HG02884 (cell line): Measurements from ENCODE around the gene AATF.

Experiments
- ATAC-seq: cut with Tn5 transposase; IDR thresholded peaks from one replicate; pipeline ENCODE4 v1.9.1; 2021; ENCODE audit warnings: mild to moderate bottlenecking, moderate library complexity; ENCODE audit not compliant: unreplicated experiment

AATF gene

GRCh38 chr17:36930583-36930900, 18.2 kb upstream of the AATF start:
- ATAC-seq = no peak

GRCh38 chr17:36931096-36931696, 17.6 kb upstream of the AATF start:
- no peak for ATAC-seq

GRCh38 chr17:36931697-36932382, 16.9 kb upstream of the AATF start:
- no peak for ATAC-seq

GRCh38 chr17:36932383-36932693, 16.4 kb upstream of the AATF start:
- ATAC-seq = no peak

- no peak for ATAC-seq
These were observed 15.9 kb upstream of the AATF start for GRCh38 chr17:36932694-36933511.

GRCh38 chr17:36933512-36934143, 15.1 kb upstream of the AATF start:
- ATAC-seq = no peak

- ATAC-seq = no peak
These were observed 14.5 kb upstream of the AATF start for GRCh38 chr17:36934144-36934691.

- no peak for ATAC-seq
These were observed 13.8 kb upstream of the AATF start for GRCh38 chr17:36934692-36935630.

GRCh38 chr17:36935671-36936454, 12.9 kb upstream of the AATF start:
- no peak for ATAC-seq

GRCh38 chr17:36936455-36937000, 12.2 kb upstream of the AATF start:
- ATAC-seq = no peak

- no peak for ATAC-seq
These were observed 11.5 kb upstream of the AATF start, which contains the start of gene LHX1 for GRCh38 chr17:36937001-36937958. Gene LHX1, plus strand, starts transcription at chr17:36937475. Its CDS starts 723 bp downstream, at chr17:36938198.

- no peak for ATAC-seq
These were observed 10.7 kb upstream of the AATF start for GRCh38 chr17:36937959-36938565.

GRCh38 chr17:36938566-36939051, 10.1 kb upstream of the AATF start:
- no peak for ATAC-seq

GRCh38 chr17:36939052-36939801, 9.5 kb upstream of the AATF start:
- no peak for ATAC-seq

- no peak for ATAC-seq
These were observed 8.9 kb upstream of the AATF start for GRCh38 chr17:36939802-36940312.
